HCEC 1CT (cell line): Measurements from ENCODE around the gene S100A7A.

ENCODE experiments used
- DNase-seq: peaks from one replicate; pipeline ENCODE4 v3.0.0-alpha.2; 2017

Gene S100A7A

DNA sequence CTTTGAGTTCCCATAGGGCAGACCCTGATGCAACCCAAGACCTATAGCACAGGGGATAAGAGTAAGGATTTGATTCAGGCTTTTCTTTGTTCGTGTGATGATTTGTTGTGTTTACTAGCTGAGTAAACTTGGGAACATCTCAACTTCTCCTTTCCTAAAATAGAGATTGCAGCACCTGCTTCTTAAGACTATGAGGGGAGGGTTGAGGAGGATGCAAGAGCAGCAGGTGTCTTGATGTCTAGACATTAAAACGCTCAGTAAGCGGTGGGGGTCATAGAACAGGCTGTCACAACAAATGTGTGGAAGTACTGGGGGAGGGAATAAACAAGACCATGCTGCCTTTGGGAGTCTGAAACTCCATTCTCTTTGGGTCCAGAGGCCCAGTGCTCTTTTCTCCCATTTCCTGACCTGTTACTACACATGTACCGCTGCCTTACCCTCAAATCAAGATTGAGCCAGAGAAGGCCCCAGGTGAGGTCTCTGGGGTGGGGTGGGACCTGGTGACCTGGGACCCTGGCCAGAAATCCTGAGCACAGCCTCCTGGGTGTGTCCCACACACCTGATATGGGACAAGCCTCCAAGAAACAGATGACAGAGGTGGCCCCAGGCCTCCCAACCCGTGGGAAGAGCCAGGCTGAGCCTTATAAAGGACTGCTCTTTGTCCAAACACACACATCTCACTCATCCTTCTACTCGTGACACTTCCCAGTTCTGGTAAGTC, at the start of gene S100A7A:
TSS of gene S100A7A (plus strand) at position 671 of the 721 bp plus-strand sequence. CDS start 1,563 bp downstream, outside the sequence.
- no peak for DNase-seq

- DNase-seq: no peak
Observed at GRCh38 chr1:153367090-153367489, 49.2 kb upstream of the S100A7A start.

- DNase-seq: no peak
Observed at GRCh38 chr1:153368495-153368894, 47.8 kb upstream of the S100A7A start.

GRCh38 chr1:153370146-153370545, 46.2 kb upstream of the S100A7A start:
- DNase-seq: no peak

GRCh38 chr1:153371231-153371630, 45.1 kb upstream of the S100A7A start:
- DNase-seq: no peak

- DNase-seq: no peak
Observed at GRCh38 chr1:153372571-153372970, 43.7 kb upstream of the S100A7A start.

GRCh38 chr1:153374071-153374470, 42.2 kb upstream of the S100A7A start:
- DNase-seq: no peak

DNA sequence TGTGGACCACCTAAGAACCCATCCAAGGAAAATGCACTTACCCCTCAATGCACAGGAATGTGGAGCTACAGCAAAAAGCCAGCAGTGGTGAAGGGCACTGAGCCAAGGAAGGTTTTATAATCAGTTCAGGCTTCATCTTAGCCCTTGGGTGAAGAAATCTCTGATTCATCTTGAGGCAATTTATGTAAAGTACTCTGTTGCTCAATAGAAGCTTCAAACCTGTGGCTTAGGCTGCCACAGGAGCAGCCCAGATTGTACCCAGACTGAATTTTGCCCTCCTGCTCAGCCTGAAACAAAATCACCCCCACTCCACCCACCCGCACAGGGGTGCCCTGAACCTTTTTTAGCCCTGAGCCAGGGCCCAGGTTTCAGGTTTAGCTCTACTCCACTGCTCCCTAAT, 40.8 kb upstream of the S100A7A start, which contains the start of gene S100A12:
TSS of gene S100A12 (minus strand) at position 111 of the 400 bp plus-strand sequence. CDS start 1,029 bp downstream, outside the sequence.
- DNase-seq: peak; percentile 88

GRCh38 chr1:153379591-153379990, 36.7 kb upstream of the S100A7A start:
- no peak for DNase-seq

DNA sequence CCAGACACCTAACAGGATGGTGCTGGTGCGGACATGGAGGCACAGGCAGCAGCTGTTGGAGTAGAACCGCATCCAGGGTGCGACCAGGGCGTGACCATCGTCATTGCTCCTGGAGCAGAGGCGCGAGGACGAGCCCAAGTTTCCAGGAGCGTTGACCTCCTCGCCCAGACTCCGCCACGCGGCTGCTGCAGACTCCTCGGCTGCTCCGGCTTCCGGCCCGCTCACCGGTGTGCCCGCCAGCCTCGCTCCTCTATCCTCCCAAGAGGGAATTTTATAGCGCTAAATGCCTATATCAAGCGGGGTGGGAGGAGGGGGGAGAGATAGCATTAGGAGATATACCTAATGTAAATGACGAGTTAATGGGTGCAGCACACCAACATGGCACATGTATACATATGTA, 35.6 kb upstream of the S100A7A start:
- no peak for DNase-seq

DNA sequence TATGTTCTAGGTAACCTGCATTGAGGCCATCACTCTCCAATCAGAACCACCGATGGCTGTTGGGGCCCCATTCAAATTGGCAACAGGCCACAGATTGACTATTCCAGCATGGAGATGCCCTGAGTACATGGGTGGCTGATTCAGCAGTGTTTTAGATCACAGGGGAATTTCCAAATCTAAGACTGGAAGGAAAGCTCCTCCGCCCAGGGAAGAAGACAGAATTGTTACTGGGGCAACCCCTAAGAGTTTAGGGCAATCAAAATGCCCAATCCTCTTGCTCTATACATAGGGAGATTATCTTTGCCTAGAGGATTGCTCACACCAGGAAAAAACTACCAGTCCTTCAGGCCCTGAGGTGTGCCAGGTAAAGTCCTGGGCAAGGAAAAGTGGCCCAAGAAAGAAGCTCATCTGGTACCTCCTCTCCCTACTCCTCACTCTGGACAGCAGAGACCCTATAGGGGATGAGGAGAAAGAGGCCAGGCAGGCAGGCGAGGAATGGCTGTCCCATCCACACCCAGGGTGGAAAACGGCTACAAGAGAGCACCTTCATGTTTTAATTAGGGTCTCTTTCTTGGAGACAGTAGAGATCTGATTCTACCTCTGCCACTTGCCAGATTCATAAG, 31.3 kb upstream of the S100A7A start:
- DNase-seq: no peak

- no peak for DNase-seq
Observed at GRCh38 chr1:153386500-153386901, 29.8 kb upstream of the S100A7A start.

DNA sequence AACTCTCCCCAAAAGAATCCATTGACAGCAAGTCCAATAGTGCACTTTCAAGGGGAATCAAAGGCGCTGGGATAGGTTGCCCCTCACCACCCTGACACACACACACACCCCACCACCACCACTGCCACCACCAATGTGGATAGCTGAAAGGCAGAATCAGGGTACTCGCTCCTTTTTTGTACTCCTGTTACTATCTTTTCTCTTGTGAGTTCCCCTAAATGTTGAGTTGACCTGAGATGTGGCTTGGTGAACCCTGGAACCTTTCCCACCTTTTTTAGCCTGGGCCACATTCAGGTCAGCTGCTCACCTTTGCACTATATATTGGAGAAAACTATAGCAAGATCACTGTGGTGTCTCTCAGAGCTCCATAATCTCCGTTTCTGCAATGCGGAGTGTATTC, 29.3 kb upstream of the S100A7A start:
- DNase-seq: no peak

GRCh38 chr1:153387785-153388184, 28.5 kb upstream of the S100A7A start:
- DNase-seq: no peak

DNA sequence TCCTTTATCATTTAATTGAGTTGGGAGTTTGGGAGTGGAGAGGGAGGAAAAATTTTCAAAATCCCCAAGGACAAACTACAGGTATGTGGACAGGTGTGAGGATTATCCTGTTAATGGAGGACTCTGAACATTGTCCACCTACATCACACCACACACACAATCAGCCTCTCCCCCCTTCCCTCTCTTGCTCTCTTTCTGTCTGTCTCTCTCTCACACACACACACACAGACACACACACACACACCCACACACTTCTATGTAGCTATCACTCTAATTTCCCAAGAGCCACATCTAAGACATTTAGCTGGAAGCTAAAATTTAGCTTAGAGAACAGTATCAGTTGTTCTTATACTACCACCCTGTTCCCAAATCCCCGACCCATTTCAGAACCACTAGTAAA, 26.9 kb upstream of the S100A7A start:
- no peak for DNase-seq

DNA sequence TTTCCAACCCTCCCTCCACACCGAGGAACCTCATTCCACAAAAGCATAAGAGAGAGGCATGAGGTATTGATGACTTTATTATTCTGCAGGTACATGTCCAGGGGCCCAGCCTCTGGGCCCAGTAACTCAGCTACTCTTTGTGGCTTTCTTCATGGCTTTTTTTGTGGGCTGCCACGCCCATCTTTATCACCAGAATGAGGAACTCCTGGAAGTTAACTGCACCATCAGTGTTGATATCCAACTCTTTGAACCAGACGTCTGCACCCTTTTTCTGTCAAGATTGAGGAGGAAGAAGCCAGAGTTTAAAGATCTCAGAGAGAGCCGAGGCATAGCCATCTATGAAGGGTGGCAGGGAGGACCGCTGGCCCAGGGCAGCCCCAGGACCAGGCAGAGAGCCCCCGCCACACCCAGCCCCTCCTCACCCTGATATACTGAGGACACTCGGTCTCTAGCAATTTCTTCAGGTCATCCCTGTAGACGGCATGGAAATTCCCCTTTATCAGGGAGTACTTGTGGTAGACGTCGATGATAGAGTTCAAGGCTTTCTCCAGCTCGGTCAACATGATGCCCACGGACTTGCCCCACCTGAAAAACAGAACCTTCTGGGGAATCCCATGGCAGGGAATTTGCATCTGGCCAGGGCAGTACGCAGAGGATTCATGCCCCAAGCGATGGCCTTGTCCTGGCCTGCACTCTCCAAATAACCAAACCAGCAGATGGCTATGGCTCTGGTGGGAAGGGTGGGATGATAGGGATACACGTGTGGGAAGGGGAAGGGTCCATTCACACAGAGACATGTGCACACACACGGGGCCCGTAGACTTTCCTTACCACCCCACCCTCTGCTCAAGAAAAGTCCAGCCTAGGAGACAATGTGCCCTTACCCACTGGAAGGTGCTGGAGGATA, 26.1 kb upstream of the S100A7A start:
- DNase-seq: no peak

- no peak for DNase-seq
Observed at GRCh38 chr1:153390938-153391710, 25.2 kb upstream of the S100A7A start, which contains the start of gene S100A8. Gene S100A8, minus strand, starts transcription at chr1:153391073. Its CDS starts 538 bp downstream, at chr1:153390535.

- no peak for DNase-seq
Observed at GRCh38 chr1:153392258-153392657, 24.1 kb upstream of the S100A7A start.

GRCh38 chr1:153392822-153393221, 23.5 kb upstream of the S100A7A start:
- no peak for DNase-seq

DNA sequence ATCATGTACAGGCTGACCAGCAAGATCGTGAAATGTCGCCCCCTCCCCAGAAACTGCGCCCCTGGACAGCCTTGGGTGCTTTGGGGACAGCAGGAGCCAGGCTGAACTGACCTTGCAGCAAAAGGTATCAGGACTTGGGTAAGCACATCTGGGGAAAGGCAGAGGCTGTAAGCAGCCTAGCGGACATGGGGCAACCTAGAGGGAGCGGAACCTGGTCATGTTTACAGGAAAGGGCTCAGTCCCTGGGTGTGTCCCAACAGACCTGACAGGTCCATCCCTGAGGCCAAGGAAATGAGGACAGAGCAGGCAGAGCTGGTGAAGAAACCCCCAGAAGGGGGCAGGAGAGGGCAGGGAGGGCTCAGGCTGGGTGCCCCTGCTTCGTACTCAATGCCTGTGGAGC, 22.4 kb upstream of the S100A7A start:
- DNase-seq: no peak

DNA sequence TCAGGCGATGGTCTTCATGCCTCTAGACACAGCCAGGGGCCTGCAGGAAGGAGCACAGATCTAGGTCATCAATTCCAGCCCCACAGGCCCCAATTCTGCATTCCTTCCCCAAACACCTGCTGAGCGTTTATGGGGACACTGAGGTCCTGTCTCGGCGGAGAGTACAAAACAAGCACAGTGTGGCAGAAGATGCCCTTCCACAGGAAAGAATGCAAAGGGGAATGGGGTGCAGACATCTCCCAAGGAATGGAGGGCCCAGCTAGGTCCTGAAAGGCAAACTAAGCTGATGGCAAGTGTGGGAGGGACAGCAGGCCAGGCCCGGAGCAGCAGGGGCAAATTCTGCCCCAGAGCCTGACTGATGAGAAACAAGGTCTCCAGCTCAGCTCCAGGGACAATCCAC, 21.9 kb upstream of the S100A7A start:
- no peak for DNase-seq

DNA sequence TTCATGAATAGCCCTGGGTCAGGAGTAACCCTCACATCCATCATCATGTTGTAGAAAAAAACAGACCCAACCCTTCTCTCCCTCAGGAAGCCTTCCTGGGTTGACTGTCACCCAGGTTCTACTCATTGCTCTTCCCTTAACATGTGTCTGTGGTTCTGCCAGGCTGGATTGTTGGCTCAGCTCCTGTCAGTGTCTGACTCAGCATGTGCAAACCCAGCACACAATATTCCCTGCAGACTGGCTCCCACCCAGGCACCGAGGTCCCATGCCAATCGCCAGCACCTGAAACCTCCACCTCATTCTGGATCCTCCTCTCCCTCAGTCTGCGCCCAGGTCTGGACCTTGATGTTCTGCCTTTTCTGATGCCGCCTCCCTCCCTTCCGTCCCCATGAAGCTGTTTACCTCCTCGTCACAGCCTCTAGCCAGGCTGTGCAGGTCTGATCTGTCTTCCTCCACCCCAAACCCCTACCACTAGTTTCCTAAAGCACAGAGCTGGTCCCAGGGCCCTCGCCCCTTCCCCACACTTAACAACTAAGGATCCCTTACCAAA, 21.1 kb upstream of the S100A7A start:
- DNase-seq: peak; percentile 19
